ENCODE results near the gene FXYD7.
"Not testable (repeated sequence)": the region's sequence is repeated elsewhere in the genome, so short reads cannot be mapped to it uniquely, and the experiment has no call there.

FXYD7 gene

DNA sequence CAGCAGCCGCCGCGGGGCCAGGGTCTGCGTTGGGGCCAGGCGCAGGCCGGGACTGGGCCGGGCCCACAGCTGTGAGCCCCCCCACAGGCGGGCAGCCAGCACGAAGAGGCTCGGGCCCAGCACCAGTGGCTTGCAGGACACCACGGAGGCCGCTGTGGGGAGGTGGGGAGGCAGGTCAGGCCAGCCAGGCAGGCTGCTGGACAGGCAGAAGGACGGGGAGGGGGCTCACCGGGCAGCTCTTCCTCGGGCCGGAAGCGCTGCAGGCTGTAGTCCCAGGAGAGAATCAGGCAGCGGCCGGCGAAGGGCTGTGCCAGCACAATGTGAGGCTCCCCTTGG is 16.5 kb upstream of the FXYD7 start:
- H3K9me3 ChIP-seq (ENCODE audit: severe bottlenecking), result no peaks in the 10 kb centered on the region
- H3K27me3 ChIP-seq (ENCODE audit: insufficient read depth, low read depth, severe bottlenecking), result no peaks in the 10 kb centered on the region
- no peak for DNase-seq
- no peak overlapping the region for H3K4me3 ChIP-seq (ENCODE audit: low read depth, low read length)
- H3K36me3 ChIP-seq, result peaks cover 16% of the 10 kb centered on the region
- H3K27ac ChIP-seq, result peak overlapping the region; percentile 43
- TF ChIP-seq, protein P1, sequence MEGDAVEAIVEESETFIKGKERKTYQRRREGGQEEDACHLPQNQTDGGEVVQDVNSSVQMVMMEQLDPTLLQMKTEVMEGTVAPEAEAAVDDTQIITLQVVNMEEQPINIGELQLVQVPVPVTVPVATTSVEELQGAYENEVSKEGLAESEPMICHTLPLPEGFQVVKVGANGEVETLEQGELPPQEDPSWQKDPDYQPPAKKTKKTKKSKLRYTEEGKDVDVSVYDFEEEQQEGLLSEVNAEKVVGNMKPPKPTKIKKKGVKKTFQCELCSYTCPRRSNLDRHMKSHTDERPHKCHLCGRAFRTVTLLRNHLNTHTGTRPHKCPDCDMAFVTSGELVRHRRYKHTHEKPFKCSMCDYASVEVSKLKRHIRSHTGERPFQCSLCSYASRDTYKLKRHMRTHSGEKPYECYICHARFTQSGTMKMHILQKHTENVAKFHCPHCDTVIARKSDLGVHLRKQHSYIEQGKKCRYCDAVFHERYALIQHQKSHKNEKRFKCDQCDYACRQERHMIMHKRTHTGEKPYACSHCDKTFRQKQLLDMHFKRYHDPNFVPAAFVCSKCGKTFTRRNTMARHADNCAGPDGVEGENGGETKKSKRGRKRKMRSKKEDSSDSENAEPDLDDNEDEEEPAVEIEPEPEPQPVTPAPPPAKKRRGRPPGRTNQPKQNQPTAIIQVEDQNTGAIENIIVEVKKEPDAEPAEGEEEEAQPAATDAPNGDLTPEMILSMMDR (IDR thresholded peaks at IDR 0.05; ENCODE audit: low read depth, low read length), result no peak

DNA sequence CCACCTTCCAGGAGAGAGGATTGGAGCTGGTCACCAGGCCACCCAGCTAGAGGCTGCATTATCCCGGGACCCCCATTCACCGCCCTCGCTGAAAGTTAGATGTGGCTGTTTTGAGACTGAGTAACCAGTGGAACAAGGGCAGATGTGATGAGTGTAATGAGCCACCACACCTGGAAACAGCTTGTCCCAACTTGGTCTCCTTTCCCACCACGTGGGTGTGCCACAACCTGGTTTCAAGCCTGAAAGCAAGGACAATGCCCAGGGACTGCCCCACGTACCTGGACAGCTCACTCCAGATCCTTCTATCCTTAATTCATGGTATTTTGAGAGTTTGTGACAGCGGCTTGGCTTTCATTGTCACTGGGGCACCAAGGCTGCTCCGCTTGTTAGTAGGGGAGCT is 15.2 kb upstream of the FXYD7 start:
- Histone ChIP-seq H3K27me3 (ENCODE audit: insufficient read depth, low read depth, severe bottlenecking) (no peaks in the 10 kb centered on the region), H3K9me3 (ENCODE audit: severe bottlenecking) (no peaks in the 10 kb centered on the region), H3K27ac (peak overlapping the region; percentile 40), H3K4me3 (ENCODE audit: low read depth, low read length) (no peak overlapping the region), H3K36me3 (peaks cover 16% of the 10 kb centered on the region)
- DNase-seq, result no peak
- TF ChIP-seq, protein P1 (IDR thresholded peaks at IDR 0.05; ENCODE audit: low read depth, low read length), result no peak

DNA sequence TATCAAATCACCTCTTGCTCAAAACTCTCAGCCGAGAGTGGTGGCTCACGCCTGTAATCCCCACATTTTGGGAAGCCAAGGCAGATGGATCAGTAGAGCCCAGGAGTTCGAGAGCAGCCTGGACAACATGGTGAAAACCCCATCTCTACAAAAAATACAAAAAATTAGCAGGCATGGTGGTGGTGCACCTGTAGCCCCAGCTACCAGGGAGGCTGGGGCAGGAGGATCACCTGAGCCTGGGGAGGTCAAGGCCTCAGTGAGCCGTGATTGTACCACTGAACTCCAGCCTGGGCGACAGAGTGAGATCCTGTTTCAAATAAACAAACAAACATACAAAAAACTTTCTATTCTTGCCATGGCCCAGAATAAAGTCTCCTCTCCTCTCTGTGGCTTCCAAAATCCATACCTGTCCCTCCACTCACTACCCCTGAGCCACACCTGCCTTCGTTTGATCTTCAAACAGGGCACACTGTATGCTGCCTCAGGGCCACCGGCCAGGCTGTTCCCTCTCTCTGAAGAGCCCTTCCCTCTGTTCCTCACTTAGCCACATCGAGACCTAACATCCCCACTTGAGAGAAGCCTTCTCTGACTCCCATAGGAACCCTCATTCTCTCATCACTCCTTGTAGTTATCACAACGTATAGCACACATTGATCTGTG is 14.5 kb upstream of the FXYD7 start:
- Histone ChIP-seq H3K9me3 (ENCODE audit: severe bottlenecking) (no peaks in the 10 kb centered on the region), H3K27me3 (ENCODE audit: insufficient read depth, low read depth, severe bottlenecking) (no peaks in the 10 kb centered on the region), H3K27ac (peak overlapping the region; percentile 66), H3K4me3 (ENCODE audit: low read depth, low read length) (no peak overlapping the region), H3K36me3 (peaks cover 14% of the 10 kb centered on the region)
- TF ChIP-seq, protein P1 (IDR thresholded peaks at IDR 0.05; ENCODE audit: low read depth, low read length), result no peak
- DNase-seq, result no peak

DNA sequence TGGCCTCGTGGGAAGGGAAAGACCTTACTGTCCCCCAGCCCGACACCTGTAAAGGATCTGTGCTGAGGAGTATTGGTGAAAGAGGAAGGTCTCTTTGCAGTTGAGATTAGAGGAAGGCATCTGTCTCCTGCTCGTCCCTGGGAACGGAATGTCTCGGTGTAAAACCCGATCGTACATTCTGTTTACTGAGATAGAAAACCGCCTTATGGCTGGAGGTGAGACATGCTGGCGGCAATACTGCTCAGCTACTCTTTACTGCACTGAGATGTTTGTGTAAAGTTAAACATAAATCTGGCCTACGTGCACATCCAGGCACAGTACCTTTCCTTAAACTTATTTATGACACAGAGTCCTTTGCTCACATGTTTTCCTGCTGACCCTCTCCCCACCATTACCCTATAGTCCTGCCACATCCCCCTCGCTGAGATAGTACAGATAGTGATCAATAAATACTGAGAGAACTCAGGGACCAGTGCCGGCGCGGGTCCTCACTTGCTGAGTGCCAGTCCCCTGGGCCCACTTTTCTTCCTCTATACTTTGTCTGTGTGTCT is 13.3 kb upstream of the FXYD7 start:
- H3K9me3 ChIP-seq (ENCODE audit: severe bottlenecking); H3K4me3 ChIP-seq (ENCODE audit: low read depth, low read length); H3K27me3 ChIP-seq (ENCODE audit: insufficient read depth, low read depth, severe bottlenecking); H3K36me3 ChIP-seq: not testable (repeated sequence)
- peak; percentile 38 for DNase-seq
- peak overlapping the region; percentile 66 for H3K27ac ChIP-seq

DNA sequence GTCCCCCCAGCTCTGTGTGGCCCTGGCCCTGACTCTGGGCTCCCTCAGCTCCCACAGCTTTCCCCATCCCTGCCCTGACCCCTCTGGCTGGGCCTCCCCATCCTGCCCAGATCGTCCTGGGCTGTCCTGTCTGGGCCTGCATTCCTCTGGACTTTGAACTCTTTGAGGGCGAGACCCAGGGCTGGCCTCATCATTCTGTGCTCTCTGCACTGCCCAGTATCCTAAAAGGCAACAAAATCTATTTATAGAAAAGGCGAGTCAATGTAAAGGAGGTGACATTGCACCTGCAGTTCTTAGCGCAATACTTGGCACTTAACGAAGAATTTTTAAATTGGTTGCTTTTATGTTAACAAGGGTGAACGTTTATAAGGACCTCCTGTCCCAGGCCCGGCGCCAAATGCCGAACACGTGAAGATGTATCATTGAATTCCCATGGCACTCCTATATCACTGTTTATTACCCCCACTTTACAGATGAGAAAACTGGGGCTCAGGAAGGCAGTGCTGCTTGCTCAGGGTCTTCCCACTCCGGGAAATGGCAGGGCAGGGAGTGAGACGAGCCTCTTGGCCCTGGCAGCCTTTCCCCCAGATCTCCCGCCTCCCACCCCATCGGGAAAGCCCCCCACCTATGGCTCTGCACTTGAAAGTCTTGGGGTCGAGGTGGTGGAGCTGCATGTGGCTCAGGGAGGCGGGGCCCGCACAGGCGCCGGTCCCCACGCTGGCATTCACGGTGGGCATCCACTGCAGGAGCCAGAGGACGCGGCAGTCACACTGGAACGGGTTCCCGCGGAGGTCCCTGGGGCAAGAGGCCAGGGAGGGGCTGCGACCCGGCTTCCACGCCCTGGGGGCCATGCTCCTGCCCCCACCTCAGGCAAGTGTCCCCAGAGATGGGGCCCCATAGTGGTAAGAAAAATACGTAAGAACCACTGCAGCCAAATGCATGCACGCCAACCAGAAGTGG is 12.0 kb upstream of the FXYD7 start:
- TF ChIP-seq, protein P1 (IDR thresholded peaks at IDR 0.05; ENCODE audit: low read depth, low read length), result no peak
- Histone ChIP-seq H3K9me3 (ENCODE audit: severe bottlenecking) (no peaks in the 10 kb centered on the region), H3K4me3 (ENCODE audit: low read depth, low read length) (no peak overlapping the region), H3K36me3 (peaks cover 4% of the 10 kb centered on the region; the same call in 1 of the 2 replicates), H3K27ac (peak overlapping the region; percentile 66), H3K27me3 (ENCODE audit: insufficient read depth, low read depth, severe bottlenecking) (no peaks in the 10 kb centered on the region)
- no peak for DNase-seq

DNA sequence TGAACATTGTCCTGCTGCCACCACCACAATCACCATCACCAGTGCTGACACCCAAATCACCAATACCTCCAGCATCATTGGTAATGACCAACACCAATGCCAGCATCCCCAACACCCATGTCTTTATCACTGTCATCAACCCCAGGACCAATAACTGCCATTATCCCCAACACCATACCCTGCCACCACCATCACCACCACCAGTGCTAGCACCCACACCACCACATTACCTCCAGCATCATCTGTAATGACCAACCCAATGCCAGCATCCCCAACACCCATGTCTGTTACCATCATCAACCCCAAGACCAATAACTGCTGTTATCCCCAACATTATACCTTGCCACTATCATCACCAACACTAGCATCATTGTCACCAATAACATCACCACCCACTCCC is 10.8 kb upstream of the FXYD7 start:
- no peak for DNase-seq
- H3K4me3 ChIP-seq (ENCODE audit: low read depth, low read length), result no peak overlapping the region
- no peaks in the 10 kb centered on the region for H3K27me3 ChIP-seq (ENCODE audit: insufficient read depth, low read depth, severe bottlenecking)
- H3K9me3 ChIP-seq (ENCODE audit: severe bottlenecking), result no peaks in the 10 kb centered on the region
- no peak overlapping the region for H3K27ac ChIP-seq
- TF ChIP-seq, protein P1 (IDR thresholded peaks at IDR 0.05; ENCODE audit: low read depth, low read length), result no peak
- peaks cover 4% of the 10 kb centered on the region; the same call in 1 of the 2 replicates for H3K36me3 ChIP-seq
